ENCODE data around the gene EXOSC1.
A peak's percentile ranks its signal among the peaks of the same experiment; 100 is the strongest.
"Not testable (repeated sequence)": the region's sequence is repeated elsewhere in the genome, so short reads cannot be mapped to it uniquely, and the experiment has no call there.

EXOSC1 gene

GRCh38 chr10:97407211-97407951 lies 38.4 kb downstream of the EXOSC1 start:
- peak; percentile 47 for DNase-seq

GRCh38 chr10:97406483-97406882 lies 39.3 kb downstream of the EXOSC1 start:
- DNase-seq: not testable (repeated sequence)

GRCh38 chr10:97406064-97406463 lies 39.7 kb downstream of the EXOSC1 start:
- no peak for DNase-seq

- no peak for DNase-seq
Observed at GRCh38 chr10:97404044-97404443, 41.8 kb downstream of the EXOSC1 start.

- DNase-seq: no peak
Observed at GRCh38 chr10:97401455-97401919, 44.3 kb downstream of the EXOSC1 start.

GRCh38 chr10:97400665-97401454 lies 44.9 kb downstream of the EXOSC1 start, which contains the start of gene RRP12:
Gene RRP12, minus strand, starts transcription at chr10:97401340. Its CDS starts 109 bp downstream, at chr10:97401231.
- DNase-seq: peak; percentile 58

GRCh38 chr10:97399843-97400545 lies 45.8 kb downstream of the EXOSC1 start:
- no peak for DNase-seq

- DNase-seq: no peak
Observed at GRCh38 chr10:97396056-97396455, 49.8 kb downstream of the EXOSC1 start.

GRCh38 chr10:97393034-97393573 lies 52.7 kb downstream of the EXOSC1 start:
- no peak for DNase-seq

- DNase-seq: no peak
Observed at GRCh38 chr10:97390091-97390490, 55.7 kb downstream of the EXOSC1 start.

GRCh38 chr10:97388152-97388551 lies 57.7 kb downstream of the EXOSC1 start:
- DNase-seq: no peak
